Testis (tissue), 3 donors: ENCODE measurements around the gene PIP5K1C. TPM values are rescaled to one million over a fixed set of nuclear protein-coding genes. Genes with fewer than 3 reads are reported as not detected.
"Not testable (repeated sequence)": the region's sequence is repeated elsewhere in the genome, so short reads cannot be mapped to it uniquely, and the experiment has no call there.

Source experiments
- DNase-seq: peaks from one replicate; pipeline ENCODE4 v3.0.0-alpha.2; 2019
- H3K27ac ChIP-seq, 2 donors: fragments of 200-600 bp; sonication (generic); one replicate each; pipeline ENCODE4 v1.5.1; 2019
- H3K27me3 ChIP-seq: fragments of 200-600 bp; sonication (generic); one replicate; pipeline ENCODE4 v1.5.1; 2019
- H3K36me3 ChIP-seq: fragments of 200-600 bp; sonication (generic); one replicate; pipeline ENCODE4 v1.5.1; 2017; ENCODE audit warnings: low read depth; ENCODE audit errors: missing control alignments
- H3K4me1 ChIP-seq: fragments of 200-600 bp; sonication (generic); one replicate; pipeline ENCODE4 v1.5.1; 2019
- H3K4me3 ChIP-seq, 2 donors: fragments of 200-600 bp; sonication (generic); one replicate each; pipeline ENCODE4 v1.5.1; 2017 to 2019
- H3K9me3 ChIP-seq: fragments of 200-600 bp; sonication (generic); one replicate; pipeline ENCODE4 v1.5.1; 2017
- POLR2A ChIP-seq: fragments of 450-650 bp; IDR thresholded peaks from one replicate; pipeline ENCODE4 v1.6.1; 2017; ENCODE audit warnings: antibody characterized with exemption, mild to moderate bottlenecking, moderate library complexity
- WGBS, 2 donors: methylation state at CpG; one replicate each; pipeline ENCODE4 v1.1.5; 2018; 5-methylcytosine and 5-hydroxymethylcytosine counted together
- intact Hi-C: fragments of 100-400 bp; cut with DNase I; formaldehyde crosslinking; loops from one replicate; pipeline ENCODE4 v1.15.1; 2023; ENCODE audit warnings: low total_unique reads
- polyA plus RNA-seq: library from polyadenylated mRNA; stranded (reverse); fragments of 350-450 nt; fragmentation: Illumina TruSeq; extraction: RNeasy Lipid Tissue Mini Kit (QIAGEN cat#74804); gene quantifications from one replicate; pipeline ENCODE4 v1.2.3, GENCODE V29; 2014; ENCODE audit warnings: low read depth, low replicate concordance; ENCODE audit not compliant: insufficient read depth
- total RNA-seq, 2 donors: library from RNA; depleted of rRNA; stranded (reverse); fragments of >200 nt; gene quantifications; one replicate each; pipeline ENCODE4 v1.2.3, GENCODE V29; 2016
- TF ChIP-seq, protein P1 (sequence below), 3 experiments: fragments of 450-650 bp in 2 of 3; fragments of 200-600 bp in 1 of 3; sonication (generic) in 1 of 3; IDR thresholded peaks; one replicate each; pipeline ENCODE4 v1.5.1; 2016 to 2019; ENCODE audit warnings: antibody characterized with exemption in 3 of 3, mild to moderate bottlenecking in 2 of 3, moderate library complexity in 1 of 3

The PIP5K1C gene
- total and polyA plus RNA-seq, 3 donors from 2014 or later = 80.2 to 99.1 (median 87.0) TPM

DNA sequence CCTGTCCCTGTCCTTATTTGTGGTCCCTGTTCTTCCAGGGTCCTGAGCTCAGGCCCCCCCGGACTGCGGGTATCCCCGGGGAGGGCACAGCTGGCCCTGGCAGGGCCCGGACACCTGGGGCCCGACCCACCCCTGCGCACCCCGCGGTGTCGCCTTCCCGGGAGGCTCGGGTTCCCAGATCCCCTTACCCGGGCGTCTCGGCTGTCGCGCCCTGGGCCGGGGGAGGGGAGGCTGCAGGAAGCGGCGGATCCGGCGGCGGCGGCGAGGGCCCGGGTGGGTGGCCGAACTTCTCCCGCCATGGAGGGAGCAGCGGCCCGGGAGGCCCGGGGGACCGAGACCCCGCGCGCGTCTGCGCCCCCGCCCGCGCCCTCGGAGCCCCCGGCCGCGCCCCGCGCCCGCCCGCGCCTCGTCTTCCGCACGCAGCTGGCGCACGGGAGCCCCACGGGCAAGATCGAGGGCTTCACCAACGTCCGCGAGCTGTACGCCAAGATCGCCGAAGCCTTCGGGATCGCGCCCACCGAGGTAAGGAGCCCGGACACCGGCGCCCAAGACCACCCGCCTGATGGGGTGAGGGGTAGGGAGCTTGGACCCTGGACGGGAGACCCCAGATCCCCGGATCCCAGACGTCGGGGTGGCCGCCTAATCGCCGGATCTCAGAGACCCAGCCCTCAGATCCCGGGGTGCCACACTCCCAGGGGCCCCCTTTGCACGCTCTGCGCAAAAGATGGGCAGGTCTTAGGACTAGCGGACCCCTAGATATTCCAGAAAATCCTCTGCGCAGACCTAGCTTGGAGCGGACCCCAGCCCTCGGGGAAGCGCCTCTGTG, 114.8 kb downstream of the PIP5K1C start, which contains the start of gene GIPC3:
TSS of gene GIPC3 (plus strand) at position 178 of the 826 bp plus-strand sequence. CDS start at position 298, 120 bp downstream.
- 3% methylated on average over 79 of the region's 84 CpGs; no CpG with 5 or more reads in 1 of the 2 donors for WGBS, 2 donors
- intact Hi-C loops = no loop called here

DNA sequence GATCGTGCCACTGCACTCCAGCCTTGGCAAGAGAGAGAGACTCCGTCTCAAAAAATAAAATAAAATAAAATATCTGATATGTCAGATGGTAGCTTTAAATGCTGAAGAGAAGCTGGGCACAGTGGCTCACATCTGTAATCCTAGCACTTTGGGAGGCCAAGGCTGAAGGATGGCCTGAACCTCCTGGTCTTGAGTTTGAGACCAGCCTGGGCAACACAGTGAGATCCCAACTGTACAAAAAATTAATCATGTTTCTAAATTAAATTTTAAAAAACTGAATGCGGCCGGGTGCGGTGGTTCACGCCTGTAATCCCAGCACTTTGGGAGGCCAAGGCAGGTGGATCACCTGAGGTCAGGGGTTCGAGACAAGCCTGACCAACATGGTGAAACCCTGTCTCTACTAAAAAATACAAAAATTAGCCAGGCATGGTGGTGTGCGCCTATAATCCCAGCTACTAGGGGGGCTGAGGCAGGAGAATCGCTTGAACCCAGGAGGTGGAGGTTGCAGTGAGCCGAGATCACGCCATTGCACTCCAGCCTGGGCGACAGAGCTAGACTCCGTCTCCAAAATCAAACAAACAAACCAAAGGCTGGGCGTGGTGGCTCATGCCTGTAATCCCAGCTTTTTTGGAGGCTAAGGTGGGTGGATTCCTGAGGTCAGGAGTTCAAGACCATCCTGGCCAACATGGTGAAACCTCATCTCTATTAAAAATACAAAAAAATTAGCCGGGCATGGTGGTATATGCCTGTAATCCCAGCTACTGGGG, 116.0 kb downstream of the PIP5K1C start:
- H3K27me3 ChIP-seq, H3K9me3 ChIP-seq, H3K4me1 ChIP-seq, intact Hi-C loops, DNase-seq, H3K36me3 ChIP-seq, H3K27ac ChIP-seq, H3K4me3 ChIP-seq: not testable (repeated sequence)
- 85 to 86% methylated on average over 15 of the region's 15 CpGs for WGBS, 2 donors

More for the DNA sequence above, 114.8 kb downstream of the PIP5K1C start, which contains the start of gene GIPC3:
- no peaks in the 10 kb centered on the region for H3K27me3 ChIP-seq
- DNase-seq = no peak
- H3K36me3 ChIP-seq = no peaks in the 10 kb centered on the region
- H3K27ac ChIP-seq = no peak within 1 kb of the TSS
- H3K4me3 ChIP-seq = no peak within 1 kb of the TSS
- no peaks in the 10 kb centered on the region for H3K4me1 ChIP-seq
- no peaks in the 10 kb centered on the region for H3K9me3 ChIP-seq
- no peak for TF ChIP-seq POLR2A
- TF ChIP-seq, protein P1, sequence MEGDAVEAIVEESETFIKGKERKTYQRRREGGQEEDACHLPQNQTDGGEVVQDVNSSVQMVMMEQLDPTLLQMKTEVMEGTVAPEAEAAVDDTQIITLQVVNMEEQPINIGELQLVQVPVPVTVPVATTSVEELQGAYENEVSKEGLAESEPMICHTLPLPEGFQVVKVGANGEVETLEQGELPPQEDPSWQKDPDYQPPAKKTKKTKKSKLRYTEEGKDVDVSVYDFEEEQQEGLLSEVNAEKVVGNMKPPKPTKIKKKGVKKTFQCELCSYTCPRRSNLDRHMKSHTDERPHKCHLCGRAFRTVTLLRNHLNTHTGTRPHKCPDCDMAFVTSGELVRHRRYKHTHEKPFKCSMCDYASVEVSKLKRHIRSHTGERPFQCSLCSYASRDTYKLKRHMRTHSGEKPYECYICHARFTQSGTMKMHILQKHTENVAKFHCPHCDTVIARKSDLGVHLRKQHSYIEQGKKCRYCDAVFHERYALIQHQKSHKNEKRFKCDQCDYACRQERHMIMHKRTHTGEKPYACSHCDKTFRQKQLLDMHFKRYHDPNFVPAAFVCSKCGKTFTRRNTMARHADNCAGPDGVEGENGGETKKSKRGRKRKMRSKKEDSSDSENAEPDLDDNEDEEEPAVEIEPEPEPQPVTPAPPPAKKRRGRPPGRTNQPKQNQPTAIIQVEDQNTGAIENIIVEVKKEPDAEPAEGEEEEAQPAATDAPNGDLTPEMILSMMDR (IDR thresholded peaks at IDR 0.05) = no peak

DNA sequence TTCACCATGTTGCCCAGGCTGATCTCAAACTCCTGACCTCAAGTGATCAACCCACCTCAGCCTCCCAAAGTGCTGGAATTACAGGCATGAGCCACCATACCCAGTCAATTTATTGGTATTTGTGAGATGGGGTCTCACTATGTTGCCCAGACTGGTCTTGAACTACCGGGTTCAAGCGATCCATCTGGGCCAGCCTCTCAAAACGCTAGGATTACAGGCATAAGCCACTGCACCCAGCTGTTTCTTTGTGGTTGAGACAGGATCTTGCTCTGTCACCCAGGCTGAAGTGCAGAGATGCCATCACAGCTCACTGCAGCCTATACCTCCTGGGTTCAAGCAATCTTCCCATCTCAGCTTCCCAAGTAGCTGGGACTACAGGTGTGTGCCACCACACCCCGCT, 118.5 kb downstream of the PIP5K1C start:
- H3K27ac ChIP-seq, H3K9me3 ChIP-seq, H3K4me3 ChIP-seq, H3K36me3 ChIP-seq, H3K4me1 ChIP-seq, intact Hi-C loops, DNase-seq, H3K27me3 ChIP-seq: not testable (repeated sequence)
- WGBS, 2 donors = 91 to 97% methylated on average over 4 of the region's 4 CpGs

Other genes with a start within 250 kb of the PIP5K1C start
- gene SMIM24, start 219.9 kb downstream of the PIP5K1C start, total RNA-seq = 1 to 10 TPM; 1.3 to 3.1 TPM
- gene SMIM24, start 219.9 kb downstream of the PIP5K1C start, polyA plus RNA-seq = 10.1 TPM
- not detected for gene SMIM44, start 217.0 kb downstream of the PIP5K1C start, total RNA-seq
- not detected for gene SMIM44, start 217.0 kb downstream of the PIP5K1C start, polyA plus RNA-seq
- 10 to 100 TPM; 23.5 to 29.1 TPM for gene DOHH, start 199.8 kb downstream of the PIP5K1C start, total RNA-seq
- gene DOHH, start 199.8 kb downstream of the PIP5K1C start, polyA plus RNA-seq = 10.7 TPM
- 10 to 100 TPM; 91.2 to 95.1 TPM for gene FZR1, start 194.2 kb downstream of the PIP5K1C start, total RNA-seq
- gene FZR1, start 194.2 kb downstream of the PIP5K1C start, polyA plus RNA-seq = 123 TPM
- gene TEKTIP1, start 161.3 kb downstream of the PIP5K1C start, total RNA-seq = 10 to 100 TPM; 35.8 to 55.9 TPM
- gene TEKTIP1, start 161.3 kb downstream of the PIP5K1C start, polyA plus RNA-seq = 68.2 TPM
- 10 to 100 TPM; 83.9 to 95.1 TPM for gene MFSD12, start 142.9 kb downstream of the PIP5K1C start, total RNA-seq
- gene MFSD12, start 142.9 kb downstream of the PIP5K1C start, polyA plus RNA-seq = 32.8 TPM
- 100 to 1,000 TPM; 108 to 129 TPM for gene HMG20B, start 127.5 kb downstream of the PIP5K1C start, total RNA-seq
- 66.2 TPM for gene HMG20B, start 127.5 kb downstream of the PIP5K1C start, polyA plus RNA-seq
- gene GIPC3, start 115.0 kb downstream of the PIP5K1C start, total RNA-seq = under 1 TPM; 0.50 to 0.87 TPM
- 1.5 TPM for gene GIPC3, start 115.0 kb downstream of the PIP5K1C start, polyA plus RNA-seq
- gene TBXA2R, start 93.6 kb downstream of the PIP5K1C start, total RNA-seq = 1 to 10 TPM; 1.3 to 3.2 TPM
- 1.8 TPM for gene TBXA2R, start 93.6 kb downstream of the PIP5K1C start, polyA plus RNA-seq
- gene CACTIN, start 73.7 kb downstream of the PIP5K1C start, total RNA-seq = 10 to 100 TPM; 52.8 to 57.5 TPM
- 26.9 TPM for gene CACTIN, start 73.7 kb downstream of the PIP5K1C start, polyA plus RNA-seq
- 10 to 100 TPM; 37.2 to 81.1 TPM for gene TJP3, start 7.9 kb upstream of the PIP5K1C start, total RNA-seq
- gene TJP3, start 7.9 kb upstream of the PIP5K1C start, polyA plus RNA-seq = 125 TPM
- 10 to 100 TPM; 34.4 to 48.3 TPM for gene APBA3, start 61.2 kb upstream of the PIP5K1C start, total RNA-seq
- 12.0 TPM for gene APBA3, start 61.2 kb upstream of the PIP5K1C start, polyA plus RNA-seq
- gene MRPL54, start 62.2 kb upstream of the PIP5K1C start, total RNA-seq = 10 to 100 TPM; 42.4 to 57.4 TPM
- 96.4 TPM for gene MRPL54, start 62.2 kb upstream of the PIP5K1C start, polyA plus RNA-seq
- under 1 TPM in 1 of 2 donors, not detected in 1; 0.24 TPM for gene RAX2, start 71.8 kb upstream of the PIP5K1C start, total RNA-seq
- gene RAX2, start 71.8 kb upstream of the PIP5K1C start, polyA plus RNA-seq = not detected
- gene MATK, start 85.9 kb upstream of the PIP5K1C start, total RNA-seq = 10 to 100 TPM; 10.1 TPM
- 6.0 TPM for gene MATK, start 85.9 kb upstream of the PIP5K1C start, polyA plus RNA-seq
- 10 to 100 TPM; 23.4 to 34.1 TPM for gene ZFR2, start 168.6 kb upstream of the PIP5K1C start, total RNA-seq
- 35.0 TPM for gene ZFR2, start 168.6 kb upstream of the PIP5K1C start, polyA plus RNA-seq
- gene ATCAY, start 180.2 kb upstream of the PIP5K1C start, total RNA-seq = 1 to 10 TPM; 1.7 to 4.8 TPM
- 0.32 TPM for gene ATCAY, start 180.2 kb upstream of the PIP5K1C start, polyA plus RNA-seq
- 1 to 10 TPM; 1.7 to 3.2 TPM for gene NMRK2, start 232.6 kb upstream of the PIP5K1C start, total RNA-seq
- gene NMRK2, start 232.6 kb upstream of the PIP5K1C start, polyA plus RNA-seq = 1.7 TPM